CD4-positive, alpha-beta T cell treated with Interleukin-4 for 1 hour (primary cell): ENCODE results near the gene STN1.
"Not testable (repeated sequence)": the region's sequence is repeated elsewhere in the genome, so short reads cannot be mapped to it uniquely, and the experiment has no call there.

ENCODE experiments used
- DNase-seq, 2 donors: peaks; one replicate each; pipeline ENCODE4 v3.0.0-alpha.2; 2020 to 2022

Gene STN1

DNA sequence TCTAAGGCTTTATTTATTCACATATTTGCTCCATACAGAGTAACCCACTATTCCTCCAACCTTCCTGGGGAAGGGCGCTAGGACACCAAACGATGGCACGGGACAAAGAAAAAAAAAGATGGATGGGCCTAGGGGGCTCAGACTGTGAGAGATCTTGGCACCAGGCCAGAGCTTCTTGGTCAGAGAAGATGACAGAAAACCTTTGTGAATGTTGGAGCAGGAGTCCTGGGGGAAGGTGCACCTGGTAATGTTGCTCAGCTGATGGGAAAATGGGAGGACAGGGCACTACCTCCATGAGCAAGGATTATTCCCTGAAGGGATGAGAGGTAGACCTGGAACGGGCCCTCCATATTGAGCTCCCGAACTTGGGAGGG is 61.2 kb downstream of the STN1 start:
- no peak for DNase-seq

GRCh38 chr10:103855852-103856796 is 61.9 kb downstream of the STN1 start:
- DNase-seq = no peak

- peak in 1 of 2 donors; percentile 17 for DNase-seq
Observed at GRCh38 chr10:103855424-103855823, 62.6 kb downstream of the STN1 start, which contains the start of gene SH3PXD2A. Gene SH3PXD2A, minus strand, starts transcription at chr10:103855576. Its CDS starts 310 bp downstream, at chr10:103855266.

- no peak for DNase-seq
Observed at GRCh38 chr10:103854686-103855391, 63.1 kb downstream of the STN1 start.

DNA sequence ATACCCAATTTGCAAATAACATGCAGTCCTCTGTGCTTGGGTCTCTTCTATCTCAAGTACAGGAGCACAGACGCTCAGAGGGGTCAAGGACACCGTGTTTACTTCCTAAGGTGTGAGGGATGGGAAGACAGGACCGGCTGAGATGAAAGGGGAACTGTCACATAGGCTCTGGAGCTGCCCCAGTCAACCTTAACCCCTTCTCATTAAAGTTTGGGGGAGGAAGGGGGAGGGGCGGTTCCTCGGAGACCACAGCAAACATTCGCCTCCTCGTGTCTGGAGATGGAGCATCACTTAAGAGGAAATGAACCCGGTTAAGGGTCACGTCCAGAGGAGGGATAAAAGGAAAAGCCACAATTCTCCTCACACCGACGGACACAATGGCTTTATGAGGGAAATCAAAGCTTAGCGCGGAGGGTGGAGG is 63.7 kb downstream of the STN1 start:
- no peak for DNase-seq

GRCh38 chr10:103853428-103854264 is 64.3 kb downstream of the STN1 start:
- no peak for DNase-seq

- DNase-seq = no peak
Observed at GRCh38 chr10:103852856-103853255, 65.1 kb downstream of the STN1 start.

DNA sequence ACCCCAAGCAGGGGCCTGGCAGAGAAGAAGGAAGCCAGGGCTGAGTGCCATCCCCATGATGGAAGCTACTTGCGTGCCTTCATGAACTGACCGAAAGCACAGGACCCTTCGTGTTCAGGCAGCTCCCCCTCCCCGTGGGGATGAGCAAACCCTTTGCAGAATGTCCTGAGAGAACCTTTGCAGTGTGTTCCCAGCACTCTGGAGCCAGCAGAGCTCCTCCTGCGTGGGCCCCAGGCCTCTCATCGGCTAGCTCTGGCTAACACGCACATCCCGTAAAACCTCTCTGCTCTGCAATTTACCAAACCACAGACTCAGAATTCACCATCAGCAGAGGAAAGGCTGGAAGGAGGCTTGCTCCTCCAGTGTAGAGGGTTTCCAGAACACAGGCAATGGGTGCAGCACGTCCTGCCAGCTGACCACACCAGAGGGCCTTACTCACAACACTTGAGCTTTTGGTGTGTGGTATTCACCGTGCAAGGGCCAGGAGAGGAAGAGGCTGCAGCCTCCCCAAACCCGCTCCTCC is 65.7 kb downstream of the STN1 start:
- no peak for DNase-seq

GRCh38 chr10:103851261-103851660 is 66.7 kb downstream of the STN1 start:
- no peak for DNase-seq

GRCh38 chr10:103850572-103850895 is 67.5 kb downstream of the STN1 start:
- no peak for DNase-seq

DNA sequence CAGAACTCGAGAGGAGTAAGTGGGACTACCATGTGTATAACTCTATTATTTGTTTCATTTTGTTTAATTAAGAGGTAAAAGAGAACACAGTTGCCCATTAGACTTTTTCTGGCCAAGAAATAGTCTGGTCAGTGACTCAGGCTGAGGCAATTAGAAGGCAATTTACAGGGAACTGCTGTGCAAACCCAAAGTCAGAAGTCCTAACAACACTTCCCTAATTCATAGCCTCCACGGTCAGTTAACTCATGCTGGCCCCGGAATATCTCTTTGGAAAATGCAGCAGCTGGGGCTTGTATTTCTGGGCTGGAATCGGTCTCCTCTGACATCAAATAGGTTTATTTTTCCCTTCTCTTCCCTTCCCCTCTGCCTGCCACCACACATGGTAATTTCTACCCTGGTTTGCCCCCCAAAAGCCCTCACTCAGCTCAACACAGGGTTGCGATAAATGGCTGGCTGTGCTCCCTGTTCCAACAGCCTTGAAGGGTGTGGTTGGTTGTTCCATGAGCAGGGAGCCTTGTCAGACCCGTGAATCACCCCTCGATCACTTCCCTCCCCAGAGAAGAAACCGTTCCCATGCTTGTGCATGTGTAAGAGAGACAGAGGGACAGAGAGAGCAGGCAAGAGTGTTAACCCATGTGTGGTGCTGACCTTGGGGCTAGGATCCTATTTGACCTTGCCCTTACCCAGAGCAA is 68.0 kb downstream of the STN1 start:
- no peak for DNase-seq

- no peak for DNase-seq
Observed at GRCh38 chr10:103849212-103849877, 68.6 kb downstream of the STN1 start.

- no peak for DNase-seq
Observed at GRCh38 chr10:103847909-103848468, 70.0 kb downstream of the STN1 start.

- DNase-seq = no peak
Observed at GRCh38 chr10:103847346-103847745, 70.6 kb downstream of the STN1 start.

- DNase-seq = peak; percentile 23 to 42
Observed at GRCh38 chr10:103845972-103846371, 72.0 kb downstream of the STN1 start.

DNA sequence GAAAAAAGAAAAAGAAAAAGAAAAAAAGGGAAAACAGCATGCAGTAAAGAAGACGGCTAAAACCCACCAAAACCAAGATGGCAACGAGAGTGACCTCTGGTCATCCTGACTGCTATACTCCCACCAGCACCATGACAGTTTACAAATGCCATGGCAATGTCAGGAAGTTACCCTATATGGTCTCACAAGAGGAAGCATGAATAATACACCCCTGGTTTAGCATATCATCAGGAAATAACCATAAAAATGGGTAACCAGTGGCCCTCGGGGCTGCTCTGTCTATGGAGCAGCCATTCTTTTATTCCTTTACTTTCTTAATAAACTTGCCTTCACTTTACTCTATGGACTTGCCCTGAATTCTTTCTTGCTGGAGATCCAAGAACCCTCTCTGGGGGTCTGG is 72.6 kb downstream of the STN1 start:
- not testable (repeated sequence) for DNase-seq

- DNase-seq = no peak
Observed at GRCh38 chr10:103843854-103844570, 74.0 kb downstream of the STN1 start.

DNA sequence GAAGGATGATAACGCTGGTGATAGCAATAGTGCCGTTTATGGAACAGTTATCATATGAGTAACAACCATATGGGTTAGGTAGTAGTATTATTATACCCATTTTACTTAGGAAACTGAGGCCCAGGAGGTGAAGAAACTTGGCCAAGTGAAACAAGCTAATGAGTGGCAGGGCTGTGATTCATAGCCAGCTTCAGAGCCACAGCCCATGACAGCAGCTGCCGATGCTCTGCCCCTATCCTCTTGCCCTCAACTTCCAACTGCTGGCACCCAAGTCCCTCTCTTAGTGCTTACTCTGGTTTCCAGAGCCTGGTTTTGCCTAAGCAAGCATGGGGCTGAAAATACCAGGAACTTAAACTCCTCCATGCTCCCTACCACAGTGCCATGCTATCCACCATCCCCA is 74.9 kb downstream of the STN1 start:
- no peak for DNase-seq

DNA sequence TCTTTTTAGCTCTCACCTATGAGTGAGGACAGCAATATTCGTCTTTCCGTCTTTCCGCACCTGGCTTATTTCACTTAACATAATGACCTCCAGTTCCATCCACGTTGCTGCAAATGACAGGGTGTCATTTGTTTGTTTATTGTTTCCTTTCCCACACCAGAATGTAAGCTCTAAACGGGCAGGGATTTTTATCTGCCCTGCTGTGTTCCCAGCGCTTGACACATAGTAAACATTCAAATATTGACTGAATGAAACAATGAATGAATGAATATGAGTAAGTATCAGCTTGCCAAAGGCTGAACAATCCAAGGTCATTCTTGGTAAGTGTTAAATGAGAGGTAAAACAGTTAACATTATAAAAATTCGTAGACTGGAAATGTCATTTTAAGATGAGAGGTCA is 75.4 kb downstream of the STN1 start:
- no peak for DNase-seq

DNA sequence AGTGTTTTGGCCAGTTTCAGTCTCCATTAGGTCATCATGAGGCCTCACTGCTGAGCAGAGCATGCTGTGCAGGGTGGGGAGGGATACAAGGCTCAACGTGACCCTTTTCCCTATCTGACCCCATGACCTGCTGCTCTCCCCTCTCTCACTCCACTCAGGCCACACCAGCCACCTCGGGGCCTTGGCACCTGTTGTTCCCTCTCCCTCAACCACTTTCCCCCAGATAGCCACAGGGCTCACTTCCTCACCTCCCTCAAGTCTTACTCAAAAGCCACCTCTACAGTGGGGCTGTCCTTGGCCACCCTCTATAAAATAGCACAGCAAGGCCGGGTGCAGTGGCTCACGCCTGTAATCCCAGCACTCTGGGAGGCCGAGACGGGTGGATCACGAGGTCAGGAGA is 76.5 kb downstream of the STN1 start:
- DNase-seq = no peak

- DNase-seq = no peak
Observed at GRCh38 chr10:103840740-103841070, 77.3 kb downstream of the STN1 start.
